Measurements from ENCODE around the gene CFAP100.

GRCh38 chr3:126422571-126423091, 27.9 kb downstream of the CFAP100 start:
- TF ChIP-seq CTCF (conservative IDR thresholded peaks at IDR 0.05) (no peak), EZH2 (IDR thresholded peaks at IDR 0.05; ENCODE audit: low read depth) (no peak)

Data from PC-9 (cell line).